HG03558 (cell line): ENCODE results near the gene IL1R1.

Experiments
- ATAC-seq: cut with Tn5 transposase; IDR thresholded peaks from one replicate; pipeline ENCODE4 v1.9.1; 2021; ENCODE audit warnings: moderate number of reproducible peaks; ENCODE audit not compliant: unreplicated experiment; ENCODE audit errors: extremely low read depth

The IL1R1 gene

GRCh38 chr2:102193074-102193473 lies 50.5 kb downstream of the IL1R1 start:
- ATAC-seq = no peak

GRCh38 chr2:102194609-102195268 lies 52.2 kb downstream of the IL1R1 start:
- no peak for ATAC-seq

- ATAC-seq = no peak
Observed at GRCh38 chr2:102197389-102198137, 55.0 kb downstream of the IL1R1 start.

- ATAC-seq = no peak
Observed at GRCh38 chr2:102200539-102200938, 58.0 kb downstream of the IL1R1 start.

- ATAC-seq = no peak
Observed at GRCh38 chr2:102204638-102205037, 62.1 kb downstream of the IL1R1 start.

- ATAC-seq = no peak
Observed at GRCh38 chr2:102206666-102207341, 64.3 kb downstream of the IL1R1 start.

GRCh38 chr2:102208774-102209173 lies 66.2 kb downstream of the IL1R1 start:
- no peak for ATAC-seq

- no peak for ATAC-seq
Observed at GRCh38 chr2:102209474-102209873, 66.9 kb downstream of the IL1R1 start.

GRCh38 chr2:102217032-102217431 lies 74.5 kb downstream of the IL1R1 start:
- no peak for ATAC-seq

- ATAC-seq = no peak
Observed at GRCh38 chr2:102224824-102225739, 82.5 kb downstream of the IL1R1 start.

- ATAC-seq = no peak
Observed at GRCh38 chr2:102226171-102226570, 83.6 kb downstream of the IL1R1 start.

GRCh38 chr2:102226612-102227391 lies 84.3 kb downstream of the IL1R1 start:
- ATAC-seq = no peak

GRCh38 chr2:102229141-102229769 lies 86.7 kb downstream of the IL1R1 start:
- no peak for ATAC-seq
